A549 (cell line): ENCODE results near the gene KIF5B.

Source experiments
- CEBPB ChIP-seq, 2 experiments: fragments of >200 bp in 1 of 2; sonication (Bioruptor Twin) in 1 of 2; formaldehyde crosslinking in 1 of 2; IDR thresholded peaks; 2 replicates each; pipeline ENCODE4 v1.6.1; 2012 to 2016
- CTCF ChIP-seq: fragments of >200 bp; sonication (Bioruptor Twin); formaldehyde crosslinking; IDR thresholded peaks from 3 replicates; pipeline ENCODE4 v1.5.1; 2016
- EP300 ChIP-seq, 2 experiments: fragments of >200 bp; sonication (Bioruptor Twin); formaldehyde crosslinking; IDR thresholded peaks; 2 replicates in 1 of 2; 3 replicates in 1 of 2; pipeline ENCODE4 v1.6.1; 2016 to 2017
- MYC ChIP-seq: IDR thresholded peaks from 2 replicates; pipeline ENCODE4 v1.6.1; 2012; ENCODE audit warnings: mild to moderate bottlenecking, inconsistent platforms, low read length, improper control_type of control experiment, borderline replicate concordance
- PBX3 ChIP-seq: IDR thresholded peaks from 2 replicates; pipeline ENCODE4 v1.6.1; 2012
- RAD21 ChIP-seq, 2 experiments: fragments of >200 bp in 1 of 2; sonication (Bioruptor Twin) in 1 of 2; formaldehyde crosslinking in 1 of 2; IDR thresholded peaks in 1 of 2; conservative IDR thresholded peaks in 1 of 2; 2 replicates in 1 of 2; 3 replicates in 1 of 2; pipeline ENCODE4 v1.6.1; 2012 to 2018; ENCODE audit warnings: inconsistent platforms in 1 of 2
- REST ChIP-seq: fragments of 200-600 bp; sonication (generic); IDR thresholded peaks from 2 replicates; pipeline ENCODE4 v1.6.1; 2016; ENCODE audit warnings: antibody characterized with exemption, mild to moderate bottlenecking, moderate library complexity
- SMC3 ChIP-seq: fragments of >200 bp; sonication (Bioruptor Twin); formaldehyde crosslinking; IDR thresholded peaks from 3 replicates; pipeline ENCODE4 v1.6.1; 2018; ENCODE audit warnings: inconsistent platforms

DNA sequence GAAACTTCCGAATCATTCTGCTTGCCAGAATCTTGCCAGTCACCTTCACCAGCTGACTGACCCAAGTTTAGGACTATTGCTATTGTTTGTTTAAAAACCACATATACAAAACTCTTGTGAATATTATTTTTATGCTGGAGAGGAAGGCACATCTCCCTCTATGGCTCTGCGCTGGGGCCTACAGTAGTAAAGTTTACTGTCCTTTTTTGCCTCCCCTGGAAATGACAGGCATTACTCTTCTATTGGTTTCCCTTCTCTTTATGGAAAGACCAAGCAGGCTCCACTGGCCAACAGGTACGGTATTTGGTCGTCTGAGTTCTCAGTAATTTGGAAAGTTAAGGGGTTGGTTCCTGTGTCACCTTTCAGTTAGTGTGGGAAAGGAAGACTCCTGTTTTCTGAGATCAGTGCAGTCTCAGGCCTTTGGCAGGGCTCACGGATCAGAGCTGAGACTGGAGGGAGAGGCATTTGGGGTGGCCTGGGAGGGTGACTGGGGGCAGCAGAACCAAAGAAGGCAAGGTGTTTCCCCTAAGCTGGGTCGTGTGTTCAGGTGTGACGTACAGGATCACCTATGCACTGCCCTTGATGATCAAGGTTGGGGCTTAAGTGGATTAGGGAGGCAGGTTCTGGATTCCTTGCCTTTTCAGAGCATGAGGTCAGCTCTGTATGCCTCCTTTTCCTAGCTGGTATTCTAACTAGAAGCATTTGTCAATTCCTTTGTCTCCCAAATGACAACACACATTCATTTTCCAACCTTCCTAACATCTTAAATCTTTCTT is 16.0 kb upstream of the KIF5B start:
- TF ChIP-seq PBX3 (no peak), CTCF (no peak), EP300 (IDR thresholded peaks at IDR 0.05) (no peak), SMC3 (no peak), MYC (no peak), REST (no peak), CEBPB (IDR thresholded peaks at IDR 0.05) (no peak), RAD21 (conservative IDR thresholded peaks at IDR 0.05 in 1 of 2, IDR thresholded peaks at IDR 0.05 in 1 of 2) (no peak)
